Measurements from ENCODE around the gene C1orf174. TPM values are rescaled to one million over a fixed set of nuclear protein-coding genes. Genes with fewer than 3 reads are reported as not detected.

C1orf174 gene
- total RNA-seq, 8 experiments from 2014 or later, result 11.7 to 34.0 (median 22.9) TPM

DNA sequence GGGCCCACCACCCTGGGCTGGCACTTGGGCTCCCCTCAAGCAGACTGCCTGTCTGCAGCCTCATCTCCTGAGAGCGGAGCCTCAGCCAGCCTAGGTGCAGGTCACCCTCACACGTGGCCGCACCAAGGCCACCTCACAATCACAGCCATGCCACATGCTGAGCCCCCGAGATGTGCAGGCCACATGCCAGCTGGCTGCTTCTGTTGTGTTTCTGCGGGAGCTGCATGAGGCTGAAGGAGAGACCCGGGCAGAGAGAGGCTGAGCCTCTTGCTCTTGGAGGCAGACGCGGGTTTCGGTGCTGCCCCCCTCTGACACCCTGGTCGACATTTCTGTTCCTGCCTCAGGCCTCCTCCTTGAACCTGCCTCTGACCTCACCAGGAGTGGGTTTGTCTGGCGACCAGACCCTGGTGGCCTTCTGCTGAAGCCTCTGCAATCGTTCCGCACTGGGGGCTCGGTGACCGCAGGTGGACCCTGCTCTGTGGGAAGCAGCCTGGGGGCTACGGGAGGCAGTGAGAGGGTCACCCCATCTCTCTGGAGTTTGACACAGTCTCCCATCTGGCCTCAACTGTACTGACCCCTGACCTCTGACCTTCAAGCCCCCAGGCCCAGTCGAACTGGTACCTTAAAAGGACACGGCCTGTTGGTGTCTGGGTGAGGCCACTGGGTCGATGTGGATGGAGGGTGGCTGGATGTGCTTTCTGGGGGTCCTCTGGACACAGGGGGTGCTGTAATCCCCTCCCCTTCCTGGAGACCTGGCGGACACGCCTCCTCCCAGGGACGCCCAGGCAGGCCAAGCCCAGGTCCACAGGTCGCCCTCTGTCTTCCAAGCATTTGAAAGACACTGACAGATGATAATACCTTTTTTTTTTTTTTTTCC, 13.0 kb upstream of the C1orf174 start:
- Histone ChIP-seq H3K4me3 (no peak overlapping the region), H3K27ac (no peak overlapping the region), H3K4me1 (replicated peaks in 1 of 2) (peaks cover 8 to 18% of the 10 kb centered on the region in 2 donors)
- ATAC-seq (replicated peaks in 6 of 8), result no peak
- in situ Hi-C loops (cut with MboI; ENCODE audit: low pct_unique_long_range_greater_than_20kb in 2 of 9, low sequenced_read_pairs in 9 of 9, unreplicated experiment in 9 of 9), result loop anchor here in 3 of 9 experiments (25.0 kb wide), 5 partner anchors 699 to 1824 kb away; partner anchors contain the start of gene AJAP1 (in 1 of the 3)
- 60 to 89% (median 89%) methylated on average over 3 to 15 of the region's 23 CpGs; no CpG with 5 or more reads in 3 of the 10 experiments for WGBS, 10 experiments

DNA sequence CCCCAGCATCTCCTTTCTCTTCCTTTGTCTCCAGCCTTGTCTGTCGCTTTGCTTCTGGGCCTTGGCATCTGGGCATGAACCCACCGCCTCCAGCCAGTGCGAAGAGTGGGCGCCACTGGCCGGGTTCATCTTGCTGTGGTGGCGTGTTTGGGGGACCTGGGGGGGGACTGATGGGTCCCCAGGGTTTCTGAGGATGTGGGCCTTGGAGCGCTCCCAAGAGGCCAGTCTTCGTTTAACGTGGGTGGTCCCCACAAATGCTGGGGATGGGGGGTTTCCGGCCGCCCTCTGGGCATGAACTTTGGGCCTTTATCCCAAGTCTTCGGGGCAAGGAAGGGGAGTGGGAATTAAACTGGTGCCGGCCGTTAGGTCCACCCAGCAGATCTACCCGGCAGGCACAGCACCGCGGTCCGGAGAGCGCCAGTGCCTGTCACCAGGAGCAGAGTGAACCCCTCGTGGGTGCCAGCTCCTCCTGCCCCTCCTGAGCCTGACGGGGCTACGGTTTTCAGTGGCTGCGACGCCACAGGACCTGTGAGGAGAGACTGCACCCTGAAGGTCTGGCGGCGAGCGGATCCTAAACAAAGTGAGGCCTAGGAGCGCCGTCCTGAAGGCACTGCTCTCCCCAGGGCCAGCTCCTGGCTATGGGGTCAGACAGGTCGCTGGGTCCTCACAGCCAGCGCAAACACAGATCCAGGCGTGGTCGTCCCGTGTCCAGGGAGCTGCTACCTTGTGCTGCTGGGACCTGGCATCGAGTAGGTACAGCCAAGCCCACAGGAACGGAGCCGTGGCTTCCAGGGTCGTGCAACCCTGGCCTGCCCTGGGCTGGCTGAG, 12.1 kb upstream of the C1orf174 start:
- 30 to 97% (median 84%) methylated on average over 2 to 14 of the region's 38 CpGs; no CpG with 5 or more reads in 3 of the 10 experiments for WGBS, 10 experiments
- in situ Hi-C loops (cut with MboI; ENCODE audit: low pct_unique_long_range_greater_than_20kb in 2 of 9, low sequenced_read_pairs in 9 of 9, unreplicated experiment in 9 of 9), result loop anchor here in 3 of 9 experiments (25.0 kb wide), 5 partner anchors 700 to 1825 kb away; partner anchors contain the start of gene AJAP1 (in 1 of the 3)
- H3K4me3 ChIP-seq, result no peak overlapping the region
- peaks cover 8 to 18% of the 10 kb centered on the region in 2 donors for H3K4me1 ChIP-seq (replicated peaks in 1 of 2)
- ATAC-seq (replicated peaks in 6 of 8), result no peak
- H3K27ac ChIP-seq, result no peak overlapping the region

DNA sequence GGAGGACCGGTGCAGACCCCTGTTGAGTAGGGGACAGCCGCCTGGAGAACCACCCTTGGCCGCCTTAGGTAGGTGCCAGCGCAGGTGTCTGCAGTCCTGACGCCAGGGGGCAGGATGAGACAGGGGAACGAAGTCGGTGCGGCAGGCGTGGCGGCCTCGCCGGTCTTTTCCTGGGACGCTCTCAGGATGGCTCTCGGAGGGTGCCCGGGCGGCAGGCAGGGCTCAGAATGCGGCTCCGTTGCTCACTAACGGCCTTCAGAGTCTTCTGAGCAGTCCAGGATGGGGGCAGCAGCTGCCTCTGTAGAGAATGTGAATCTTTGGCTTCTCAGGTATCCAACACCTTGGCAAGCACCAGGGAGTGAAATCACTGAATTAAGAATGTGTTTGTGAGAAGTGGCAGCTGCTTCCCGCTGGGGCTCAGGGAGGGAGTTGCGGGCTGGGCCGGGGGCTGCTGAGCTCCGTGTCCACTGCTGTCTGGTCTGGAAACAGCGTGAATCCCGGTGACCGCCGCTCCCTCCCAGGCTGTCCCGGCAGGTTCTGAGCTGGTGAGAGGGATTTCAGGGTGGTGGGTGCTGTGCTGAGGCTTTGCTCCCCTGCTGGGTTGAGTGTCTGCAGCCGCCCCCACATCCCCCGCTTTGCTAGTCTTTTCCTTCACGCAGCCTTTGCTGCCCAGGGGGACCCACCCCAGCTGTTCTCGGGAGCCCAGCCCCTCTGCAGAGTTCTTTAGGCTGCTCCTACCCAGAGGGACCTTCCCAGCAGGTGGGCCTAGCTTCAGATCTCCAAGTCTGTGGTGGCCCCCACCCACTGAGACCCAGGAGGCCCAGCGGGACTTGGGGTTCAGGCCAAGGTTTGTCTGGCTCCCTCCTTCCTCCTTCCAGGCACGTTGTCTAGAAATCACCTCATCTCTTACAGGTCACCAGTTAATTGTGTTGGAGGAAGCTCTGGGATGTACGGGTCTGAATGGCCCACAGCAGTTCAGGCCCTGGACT, 11.1 kb upstream of the C1orf174 start:
- peaks cover 8 to 18% of the 10 kb centered on the region in 2 donors for H3K4me1 ChIP-seq (replicated peaks in 1 of 2)
- no peak overlapping the region for H3K27ac ChIP-seq
- WGBS, 10 experiments, result 15 to 69% (median 20%) methylated on average over 1 to 24 of the region's 35 CpGs; no CpG with 5 or more reads in 5 of the 10 experiments
- no peak overlapping the region for H3K4me3 ChIP-seq
- in situ Hi-C loops (cut with MboI; ENCODE audit: low pct_unique_long_range_greater_than_20kb in 2 of 9, low sequenced_read_pairs in 9 of 9, unreplicated experiment in 9 of 9), result loop anchor here in 3 of 9 experiments (25.0 kb wide), 5 partner anchors 701 to 1826 kb away; partner anchors contain the start of gene AJAP1 (in 1 of the 3)
- peak; percentile 56 to 95 (median 86) for ATAC-seq (replicated peaks in 6 of 8)

DNA sequence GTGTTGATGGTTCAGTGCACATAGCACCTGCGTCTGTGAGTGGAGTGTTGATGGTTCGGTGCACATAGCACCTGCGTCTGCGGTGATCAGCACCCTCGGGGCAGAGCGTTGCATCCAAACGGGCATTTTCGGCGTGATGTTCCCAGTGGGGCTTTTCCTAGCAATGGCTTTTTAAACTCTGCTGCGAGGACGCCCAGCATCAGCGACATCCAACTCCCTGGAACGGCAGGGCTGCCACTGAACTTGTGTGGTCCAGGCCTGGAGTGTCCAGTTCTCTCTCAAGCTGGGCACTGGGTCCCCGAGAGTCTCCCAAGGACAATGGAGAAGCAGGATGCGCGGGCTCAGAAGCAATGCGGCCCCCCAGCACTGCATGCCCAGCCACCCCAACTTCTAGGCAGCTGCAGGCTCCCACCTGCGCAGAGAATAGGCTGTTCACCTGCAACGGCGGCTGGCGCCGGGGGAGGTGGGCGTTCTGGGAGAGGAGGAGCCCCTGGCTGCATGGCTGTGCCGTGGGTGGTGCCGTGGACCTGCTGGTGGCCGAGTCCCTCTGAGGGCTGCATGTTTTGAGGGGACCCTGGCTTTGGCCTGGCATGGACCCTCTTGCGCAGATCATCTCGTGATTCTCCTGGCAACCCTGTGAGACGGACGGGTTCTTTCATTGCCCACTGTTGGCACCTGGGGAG, 10.1 kb upstream of the C1orf174 start:
- ATAC-seq (replicated peaks in 6 of 8), result peak in 1 of 8 experiments; percentile 1
- in situ Hi-C loops (cut with MboI; ENCODE audit: low pct_unique_long_range_greater_than_20kb in 2 of 9, low sequenced_read_pairs in 9 of 9, unreplicated experiment in 9 of 9), result loop anchor here in 3 of 9 experiments (25.0 kb wide), 5 partner anchors 702 to 1827 kb away; partner anchors contain the start of gene AJAP1 (in 1 of the 3)
- Histone ChIP-seq H3K4me1 (replicated peaks in 1 of 2) (peaks cover 8 to 18% of the 10 kb centered on the region in 2 donors), H3K4me3 (no peak overlapping the region), H3K27ac (no peak overlapping the region)
- 33 to 82% (median 71%) methylated on average over 1 to 14 of the region's 30 CpGs; no CpG with 5 or more reads in 4 of the 10 experiments for WGBS, 10 experiments

DNA sequence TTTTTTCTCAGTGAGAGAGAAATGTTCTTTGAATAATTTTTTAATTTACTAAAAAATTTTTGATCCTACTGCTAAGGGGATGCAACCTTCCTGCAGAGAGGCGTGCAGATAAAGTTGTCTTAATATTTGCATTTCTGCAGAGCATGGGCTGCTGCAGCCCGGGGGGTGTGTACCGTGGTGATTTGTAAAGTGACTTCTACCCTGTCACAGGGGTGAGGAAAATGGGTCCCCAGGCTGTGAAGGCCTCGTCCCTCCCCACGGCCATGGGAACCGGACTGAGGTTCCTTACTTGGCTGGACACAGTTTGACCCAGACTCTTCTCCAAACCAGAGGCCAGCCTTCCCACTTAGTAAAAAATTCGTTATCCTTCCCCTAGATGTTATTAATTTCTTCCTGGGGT, 9.5 kb upstream of the C1orf174 start:
- in situ Hi-C loops (cut with MboI; ENCODE audit: low pct_unique_long_range_greater_than_20kb in 2 of 9, low sequenced_read_pairs in 9 of 9, unreplicated experiment in 9 of 9), result loop anchor here in 3 of 9 experiments (25.0 kb wide), 5 partner anchors 703 to 1828 kb away; partner anchors contain the start of gene AJAP1 (in 1 of the 3)
- 35 to 100% (median 61%) methylated on average over 1 to 5 of the region's 7 CpGs; no CpG with 5 or more reads in 2 of the 10 experiments for WGBS, 10 experiments
- no peak for ATAC-seq (replicated peaks in 6 of 8)

DNA sequence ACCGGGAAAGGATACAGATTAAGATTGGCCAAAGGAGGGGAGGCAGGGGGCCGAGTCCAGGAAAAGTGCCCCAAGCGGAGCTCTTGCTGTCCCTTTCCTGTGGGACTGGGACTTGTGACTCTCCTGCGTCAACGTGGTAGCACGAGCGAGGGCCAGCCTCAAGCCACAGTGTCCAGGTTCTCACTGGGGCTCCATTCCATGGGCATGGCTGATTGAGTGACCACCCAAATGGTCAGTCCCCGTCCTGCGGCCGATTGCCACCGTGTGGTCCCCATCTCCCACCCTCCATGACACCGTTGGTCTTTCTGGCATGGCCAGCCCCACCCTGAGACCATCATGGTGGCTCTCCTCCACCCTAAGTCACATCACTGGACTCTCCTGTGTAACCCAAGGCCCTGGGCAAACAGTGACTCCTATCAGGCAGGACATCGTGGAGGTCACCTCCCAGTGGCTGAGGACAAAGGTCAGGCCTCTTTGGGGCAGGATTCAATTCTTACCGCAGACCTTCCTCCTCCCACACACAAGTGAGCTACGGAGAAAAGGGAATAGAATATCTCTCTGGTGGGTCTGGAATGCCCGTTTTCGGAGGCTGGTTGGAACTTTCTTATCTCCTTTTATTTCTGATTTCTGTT, 8.9 kb upstream of the C1orf174 start:
- Histone ChIP-seq H3K27ac (no peak overlapping the region), H3K4me1 (replicated peaks in 1 of 2) (peaks cover 8 to 18% of the 10 kb centered on the region in 2 donors), H3K4me3 (no peak overlapping the region)
- ATAC-seq (replicated peaks in 6 of 8), result no peak
- in situ Hi-C loops (cut with MboI; ENCODE audit: low pct_unique_long_range_greater_than_20kb in 2 of 9, low sequenced_read_pairs in 9 of 9, unreplicated experiment in 9 of 9), result loop anchor here in 3 of 9 experiments (25.0 kb wide), 5 partner anchors 703 to 1828 kb away; partner anchors contain the start of gene AJAP1 (in 1 of the 3)
- 25 to 76% (median 65%) methylated on average over 1 to 14 of the region's 17 CpGs; no CpG with 5 or more reads in 1 of the 10 experiments for whole genome bisulfite sequencing, 10 experiments

More for the DNA sequence above, 9.5 kb upstream of the C1orf174 start:
- Histone ChIP-seq H3K27ac (no peak overlapping the region), H3K4me3 (no peak overlapping the region), H3K4me1 (replicated peaks in 1 of 2) (peaks cover 8 to 18% of the 10 kb centered on the region in 2 donors)

DNA sequence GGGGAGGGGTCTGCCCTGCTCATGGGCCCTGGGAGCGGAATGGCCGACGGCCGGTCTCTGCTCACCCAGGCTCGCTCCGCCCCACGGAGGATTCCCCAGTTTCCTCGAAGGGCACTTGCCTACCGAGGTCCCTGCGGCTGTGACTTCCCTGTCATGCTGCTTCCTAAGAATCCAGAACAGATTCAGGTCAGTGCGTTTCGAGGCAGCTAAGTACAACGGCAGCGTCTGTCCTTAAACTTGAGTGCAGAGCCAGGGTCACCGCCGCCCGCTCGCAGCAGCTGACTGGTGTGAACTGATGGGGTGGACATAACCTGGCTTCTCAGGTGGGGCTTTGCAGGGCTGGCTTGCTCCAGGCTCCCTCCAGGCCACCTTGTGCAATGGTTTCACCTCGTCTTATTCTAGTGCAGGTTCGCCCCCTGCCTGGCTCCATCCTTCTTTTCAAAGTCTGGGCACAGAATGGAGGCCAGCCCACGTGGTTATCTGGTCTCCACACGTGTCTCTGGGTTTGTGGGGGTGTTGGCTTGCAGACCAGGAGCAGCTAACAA, 7.6 kb upstream of the C1orf174 start:
- WGBS, 10 experiments, result 0 to 89% (median 66%) methylated on average over 1 to 12 of the region's 22 CpGs; no CpG with 5 or more reads in 6 of the 10 experiments
- ATAC-seq (replicated peaks in 6 of 8), result no peak
- Histone ChIP-seq H3K27ac (no peak overlapping the region), H3K4me1 (replicated peaks in 1 of 2) (peaks cover 8 to 18% of the 10 kb centered on the region in 2 donors), H3K4me3 (no peak overlapping the region)
- in situ Hi-C loops (cut with MboI; ENCODE audit: low pct_unique_long_range_greater_than_20kb in 2 of 9, low sequenced_read_pairs in 9 of 9, unreplicated experiment in 9 of 9), result loop anchor here in 3 of 9 experiments (25.0 kb wide), 5 partner anchors 705 to 1830 kb away; partner anchors contain the start of gene AJAP1 (in 1 of the 3)

DNA sequence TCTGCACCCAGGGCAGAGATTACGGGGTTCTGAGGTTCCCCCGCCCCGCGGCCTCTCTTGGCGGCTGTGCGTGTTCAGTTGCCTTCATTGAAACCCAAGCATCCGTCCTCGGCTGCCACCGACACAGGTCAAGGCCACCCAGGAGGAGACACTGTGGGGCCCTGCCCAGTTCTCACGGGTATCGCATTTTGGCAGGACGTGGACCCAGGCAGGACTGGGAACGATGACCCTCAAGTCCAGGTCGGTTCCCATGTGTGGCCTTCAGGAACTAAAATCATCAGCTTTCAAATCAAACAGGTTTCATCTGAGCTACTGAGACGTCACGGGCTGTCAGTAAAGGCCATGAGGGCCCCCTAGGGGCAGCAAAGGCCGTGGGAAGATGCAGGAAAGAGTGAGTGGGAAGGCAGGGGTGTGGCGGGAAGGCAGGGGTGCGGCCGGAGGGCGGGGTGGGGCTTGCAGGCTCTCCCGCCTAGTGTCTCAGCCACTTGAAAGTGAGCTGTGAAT, 7.0 kb upstream of the C1orf174 start:
- WGBS, 10 experiments, result 29 to 100% (median 75%) methylated on average over 1 to 8 of the region's 22 CpGs; no CpG with 5 or more reads in 5 of the 10 experiments
- Histone ChIP-seq H3K27ac (no peak overlapping the region), H3K4me3 (no peak overlapping the region), H3K4me1 (replicated peaks in 1 of 2) (peaks cover 8 to 18% of the 10 kb centered on the region in 2 donors)
- peak in 5 of 8 experiments; percentile 14 to 55 (median 43) for ATAC-seq (replicated peaks in 6 of 8)
- in situ Hi-C loops (cut with MboI; ENCODE audit: low pct_unique_long_range_greater_than_20kb in 2 of 9, low sequenced_read_pairs in 9 of 9, unreplicated experiment in 9 of 9), result loop anchor here in 3 of 9 experiments (25.0 kb wide), 5 partner anchors 705 to 1830 kb away; partner anchors contain the start of gene AJAP1 (in 1 of the 3)

DNA sequence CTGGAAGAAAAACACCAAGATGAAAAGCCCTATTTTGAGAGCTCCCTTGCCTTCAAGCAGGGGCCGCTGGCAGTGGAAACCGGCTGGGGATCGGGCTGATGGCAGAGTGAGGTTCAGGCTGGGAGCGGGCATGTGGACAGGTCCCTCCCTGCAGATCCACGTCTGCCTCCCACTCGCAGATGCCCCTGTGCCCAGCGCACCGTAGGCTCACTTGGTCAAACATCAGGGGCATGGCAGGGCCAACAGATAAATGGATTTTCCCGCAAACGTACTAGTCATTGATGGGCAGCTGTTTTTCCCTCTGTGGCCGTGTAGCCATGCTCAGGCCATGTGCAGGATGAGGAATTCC, 6.6 kb upstream of the C1orf174 start:
- Histone ChIP-seq H3K4me3 (no peak overlapping the region), H3K27ac (no peak overlapping the region), H3K4me1 (replicated peaks in 1 of 2) (peaks cover 8 to 14% of the 10 kb centered on the region in 2 donors)
- ATAC-seq (replicated peaks in 6 of 8), result no peak
- in situ Hi-C loops (cut with MboI; ENCODE audit: low pct_unique_long_range_greater_than_20kb in 2 of 9, low sequenced_read_pairs in 9 of 9, unreplicated experiment in 9 of 9), result loop anchor here in 3 of 9 experiments (25.0 kb wide), 5 partner anchors 706 to 1831 kb away; partner anchors contain the start of gene AJAP1 (in 1 of the 3)
- 80 to 100% (median 91%) methylated on average over 2 to 10 of the region's 11 CpGs; no CpG with 5 or more reads in 3 of the 10 experiments for WGBS, 10 experiments
